GM12878 (cell line): ENCODE results near the gene PRUNE2. TPM values are rescaled to one million over a fixed set of nuclear protein-coding genes. Genes with fewer than 3 reads are reported as not detected.
A peak's percentile ranks its signal among the peaks of the same experiment; 100 is the strongest.

Experiments used
- ATAC-seq: fragments of 200-7000 bp; cut with Tn5 transposase; 3 replicates; pipeline ENCODE4 v1.9.1; 2020; ENCODE audit warnings: mild to moderate bottlenecking, moderate library complexity
- BruUV-seq: library from RNA; stranded (reverse); fragments of 400-500 nt; replicated peaks from 2 replicates; lab custom pipeline; 2021; lab: Mats Ljungman, UMichigan
- CTCF ChIA-PET: fragments of 300-600 bp; sonication (Branson Sonifier 250); formaldehyde crosslinking; extraction: SDS; loops from one replicate; lab custom pipeline; 2021; ENCODE audit warnings: inconsistent platforms; lab: Yijun Ruan, JAX
- POLR2A ChIA-PET: fragments of 350-600 bp; formaldehyde crosslinking; extraction: SDS; loops from one replicate; lab custom pipeline; 2021; ENCODE audit warnings: inconsistent platforms; lab: Charles Lee
- RAD21 ChIA-PET: fragments of 300-600 bp; sonication (Branson Sonifier 250); formaldehyde crosslinking; loops from one replicate; lab custom pipeline; 2023; ENCODE audit warnings: antibody characterized with exemption; ENCODE audit not compliant: unreplicated experiment; lab: Charles Lee
- SMC1A ChIA-PET: fragments of 300-600 bp; sonication (Branson Sonifier 250); formaldehyde crosslinking; loops from one replicate; lab custom pipeline; 2023; ENCODE audit not compliant: unreplicated experiment, uncharacterized antibody; lab: Charles Lee
- DNase-seq: peaks from one replicate; pipeline ENCODE4 v3.0.0-alpha.2; 2011; ENCODE audit warnings: low read depth, low spot score
- FAIRE-seq: peaks from 3 replicates; lab custom pipeline; 2011; peaks lifted over from hg19 to GRCh38; lab: Jason Lieb, UNC
- H2AFZ ChIP-seq: 2 replicates; pipeline ENCODE4 v1.6.0; 2011; ENCODE audit warnings: low read depth, low read length, control low read depth; ENCODE audit not compliant: control insufficient read depth
- H3K27ac ChIP-seq: 2 replicates; pipeline ENCODE4 v1.5.1; 2011; ENCODE audit warnings: control low read depth; ENCODE audit not compliant: control insufficient read depth, insufficient read depth
- H3K27me3 ChIP-seq, 2 experiments: replicated peaks in 1 of 2; 2 replicates each; pipeline versions ENCODE4 v1.6.0 to v1.6.1; 2011; ENCODE audit warnings: low read length in 1 of 2; ENCODE audit not compliant: control insufficient read depth in 2 of 2, insufficient read depth in 2 of 2
- H3K36me3 ChIP-seq, 2 experiments: 2 replicates each; pipeline ENCODE4 v1.5.1; 2011; ENCODE audit warnings: low read length in 1 of 2; ENCODE audit not compliant: control insufficient read depth in 2 of 2, insufficient read depth in 2 of 2
- H3K4me1 ChIP-seq: 2 replicates; pipeline ENCODE4 v1.6.1; 2011; ENCODE audit warnings: mild to moderate bottlenecking, low read length, moderate library complexity, mixed read lengths; ENCODE audit not compliant: control insufficient read depth, insufficient read depth
- H3K4me2 ChIP-seq: 2 replicates; pipeline ENCODE4 v1.6.0; 2011; ENCODE audit warnings: control low read depth; ENCODE audit not compliant: control insufficient read depth, insufficient read depth
- H3K4me3 ChIP-seq: fragments of 200-600 bp; sonication (generic); 2 replicates; pipeline ENCODE4 v1.5.1; 2016
- H3K79me2 ChIP-seq: 2 replicates; pipeline ENCODE4 v1.6.0; 2011; ENCODE audit warnings: low read length; ENCODE audit not compliant: control insufficient read depth, insufficient read depth
- H3K9ac ChIP-seq: 2 replicates; pipeline ENCODE4 v1.8.0; 2011; ENCODE audit warnings: low read length, control low read depth, mixed read lengths; ENCODE audit not compliant: control insufficient read depth, insufficient read depth
- H3K9me3 ChIP-seq: replicated peaks from 3 replicates; pipeline ENCODE4 v1.5.1; 2011; ENCODE audit warnings: mild to moderate bottlenecking, low read length; ENCODE audit not compliant: control insufficient read depth, insufficient read depth
- H4K20me1 ChIP-seq: 2 replicates; pipeline ENCODE4 v1.6.0; 2011; ENCODE audit not compliant: control insufficient read depth, insufficient read depth
- DPF2 ChIP-seq: fragments of 450-650 bp; IDR thresholded peaks from 2 replicates; pipeline ENCODE4 v1.6.1; 2017; ENCODE audit warnings: mild to moderate bottlenecking
- EED ChIP-seq: sonication (generic); IDR thresholded peaks from 2 replicates; pipeline ENCODE4 v1.6.1; 2016; ENCODE audit warnings: antibody characterized with exemption, low read depth
- KAT2A ChIP-seq: conservative IDR thresholded peaks from 2 replicates; pipeline ENCODE4 v1.6.1; 2011; ENCODE audit warnings: low read depth, low read length; ENCODE audit not compliant: control insufficient read depth
- RB1 ChIP-seq: fragments of 450-650 bp; formaldehyde crosslinking; IDR thresholded peaks from 2 replicates; pipeline ENCODE4 v1.6.1; 2017; ENCODE audit warnings: mild to moderate bottlenecking, borderline replicate concordance
- RUNX3 ChIP-seq: IDR thresholded peaks from 2 replicates; pipeline ENCODE4 v1.6.1; 2012; ENCODE audit warnings: low read length, inconsistent platforms
- ZNF622 ChIP-seq: fragments of 450-650 bp; IDR thresholded peaks from 2 replicates; pipeline ENCODE4 v1.6.1; 2017; ENCODE audit warnings: mild to moderate bottlenecking, inconsistent platforms
- WGBS: methylation state at CpG from one replicate; pipeline ENCODE4 v1.1.6; 2016; ENCODE audit warnings: low lambda C conversion rate; ENCODE audit not compliant: insufficient replicate concordance, insufficient coverage; ENCODE audit errors: missing lambda C conversion rate; 5-methylcytosine and 5-hydroxymethylcytosine counted together
- in situ Hi-C: fragments of 300-500 bp; cut with MboI; formaldehyde crosslinking; loops from 9 replicates; pipeline ENCODE4 v1.14.3; 2018; ENCODE audit warnings: mixed read lengths
- intact Hi-C: fragments of 100-400 bp; cut with micrococcal nuclease; formaldehyde crosslinking; loops from one replicate; pipeline ENCODE4 v1.14.2; 2022; ENCODE audit not compliant: unreplicated experiment
- polyA plus RNA-seq, 11 experiments: library from polyadenylated mRNA; depleted of rRNA in 4 of 11; unstranded in 6 of 11; stranded (reverse) in 5 of 11; fragments of >200 nt; fragmentation: Nextera tagmentation in 4 of 11; fragmentation: Illumina TruSeq in 1 of 11; extraction: Ambion mirVana in 4 of 11; extraction: Trizol in 1 of 11; gene quantifications; 1 replicate in 1 of 11; 2 replicates in 10 of 11; pipeline versions ENCODE4 v1.2.1 to v1.2.3, GENCODE V29; 2011 to 2016; ENCODE audit warnings: inconsistent platforms in 2 of 11, missing spikeins in 2 of 11, low read depth in 1 of 11
- total RNA-seq, 4 experiments: library from RNA; depleted of rRNA in 3 of 4; stranded (reverse); fragments of >200 nt in 3 of 4; fragmentation: Illumina TruSeq in 1 of 4; extraction: Trizol in 1 of 4; gene quantifications; 2 replicates each; pipeline versions ENCODE4 v1.2.1 to v1.2.3, GENCODE V29; 2013 to 2021
- TF ChIP-seq, protein P1 (sequence below): fragments of 450-650 bp; formaldehyde crosslinking; IDR thresholded peaks from 2 replicates; pipeline ENCODE4 v1.4.0; 2022; ENCODE audit warnings: mild to moderate bottlenecking, moderate library complexity

The PRUNE2 gene
- total and polyA plus RNA-seq, 10 of the 15 experiments (the other 5 are each of a cell fraction or from before 2014, with no cell fraction given) = 0.07 to 0.63 (median 0.25) TPM

DNA sequence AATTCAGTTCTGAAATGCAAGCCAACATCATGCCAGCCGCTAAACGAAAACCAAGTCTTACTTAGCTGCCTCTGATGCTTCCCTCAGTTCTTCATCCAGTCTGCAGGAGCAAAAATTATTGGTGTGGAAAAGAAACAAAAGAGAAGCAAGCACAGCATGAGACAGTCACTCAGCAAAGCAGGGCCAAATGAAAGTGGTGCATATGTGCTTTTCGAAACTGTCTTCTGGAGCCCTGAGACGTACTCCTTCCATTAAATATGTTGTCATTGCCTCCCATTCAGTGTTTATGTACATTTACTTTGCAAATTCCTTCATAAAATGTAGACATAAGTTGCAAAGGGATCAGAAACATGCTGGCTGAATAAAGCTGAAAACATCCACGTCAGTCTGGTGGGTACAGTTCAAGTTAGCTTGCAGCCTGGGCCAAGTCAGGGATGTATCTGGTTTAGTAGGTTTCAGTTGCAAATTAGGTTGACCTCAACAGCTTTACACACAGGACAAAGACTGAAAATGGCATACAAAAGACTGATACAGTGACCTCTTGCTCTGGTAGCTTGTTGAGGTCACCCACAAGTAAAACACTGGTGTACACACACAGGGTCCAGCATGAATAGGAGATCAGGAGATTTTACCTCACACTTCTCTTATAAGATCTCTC, 281.4 kb downstream of the PRUNE2 start:
- H2AFZ ChIP-seq = no peak overlapping the region; the same call in 1 of the 2 replicates
- intact Hi-C loops = no loop called here

More for the DNA sequence above, 281.4 kb downstream of the PRUNE2 start:
- WGBS = 39% methylated on average over 5 of the region's 5 CpGs
- FAIRE-seq (peak; percentile 77), ATAC-seq (peak; percentile 65), DNase-seq (peak; percentile 40)
- Histone ChIP-seq H3K79me2 (no peaks in the 10 kb centered on the region), H3K9ac (no peak overlapping the region), H3K27me3 (no peaks in the 10 kb centered on the region), H3K27ac (peak overlapping the region; percentile 19; the same call in 1 of the 2 replicates), H3K36me3 (no peaks in the 10 kb centered on the region), H3K4me1 (peaks cover 11% of the 10 kb centered on the region), H4K20me1 (no peaks in the 10 kb centered on the region), H3K4me2 (peak overlapping the region; percentile 80), H3K9me3 (no peaks in the 10 kb centered on the region)
- ChIA-PET SMC1A (no interaction called here), CTCF (interaction anchor here (0.6 kb wide), 1 partner anchor 17 kb away, joined by 5 read pairs; no protein-coding TSS in a partner anchor), POLR2A (no interaction called here), RAD21 (no interaction called here)
- BruUV-seq = no TSS peak
- in situ Hi-C loops = no loop called here
- no peak for TF ChIP-seq KAT2A
- no peak for TF ChIP-seq EED
- TF ChIP-seq, protein P1, sequence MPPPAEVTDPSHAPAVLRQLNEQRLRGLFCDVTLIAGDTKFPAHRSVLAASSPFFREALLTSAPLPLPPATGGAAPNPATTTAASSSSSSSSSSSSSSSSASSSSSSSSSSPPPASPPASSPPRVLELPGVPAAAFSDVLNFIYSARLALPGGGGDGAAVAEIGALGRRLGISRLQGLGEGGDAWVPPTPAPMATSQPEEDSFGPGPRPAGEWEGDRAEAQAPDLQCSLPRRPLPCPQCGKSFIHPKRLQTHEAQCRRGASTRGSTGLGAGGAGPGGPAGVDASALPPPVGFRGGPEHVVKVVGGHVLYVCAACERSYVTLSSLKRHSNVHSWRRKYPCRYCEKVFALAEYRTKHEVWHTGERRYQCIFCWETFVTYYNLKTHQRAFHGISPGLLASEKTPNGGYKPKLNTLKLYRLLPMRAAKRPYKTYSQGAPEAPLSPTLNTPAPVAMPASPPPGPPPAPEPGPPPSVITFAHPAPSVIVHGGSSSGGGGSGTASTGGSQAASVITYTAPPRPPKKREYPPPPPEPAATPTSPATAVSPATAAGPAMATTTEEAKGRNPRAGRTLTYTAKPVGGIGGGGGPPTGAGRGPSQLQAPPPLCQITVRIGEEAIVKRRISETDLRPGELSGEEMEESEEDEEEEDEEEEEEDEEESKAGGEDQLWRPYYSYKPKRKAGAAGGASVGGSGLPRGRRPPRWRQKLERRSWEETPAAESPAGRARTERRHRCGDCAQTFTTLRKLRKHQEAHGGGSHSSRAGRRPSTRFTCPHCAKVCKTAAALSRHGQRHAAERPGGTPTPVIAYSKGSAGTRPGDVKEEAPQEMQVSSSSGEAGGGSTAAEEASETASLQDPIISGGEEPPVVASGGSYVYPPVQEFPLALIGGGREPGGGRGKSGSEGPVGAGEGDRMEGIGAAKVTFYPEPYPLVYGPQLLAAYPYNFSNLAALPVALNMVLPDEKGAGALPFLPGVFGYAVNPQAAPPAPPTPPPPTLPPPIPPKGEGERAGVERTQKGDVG = no peak
- no peak for TF ChIP-seq RB1
- peak; percentile 67 for TF ChIP-seq RUNX3
- TF ChIP-seq ZNF622 = no peak
- TF ChIP-seq DPF2 = no peak
- TF ChIP-seq, all 136 proteins: peak for 1
- peak overlapping the region; percentile 9; the same call in 1 of the 2 replicates for H3K4me3 ChIP-seq
